ENCODE measurements around the gene GPR3. TPM values are rescaled to one million over a fixed set of nuclear protein-coding genes. Genes with fewer than 3 reads are reported as not detected.
A peak's percentile ranks its signal among the peaks of the same experiment; 100 is the strongest.

Gene GPR3
- total RNA-seq, 3 donors from 2014 or later: 0.14 TPM; not detected in 2

- no peak for ATAC-seq
- intact Hi-C loops (cut with DNase I, micrococcal nuclease): no loop called here
- Histone ChIP-seq H3K4me1 (ENCODE audit: low read depth) (no peaks in the 10 kb centered on the region), H3K4me3 (no peak overlapping the region), H3K36me3 (ENCODE audit: low read depth) (no peaks in the 10 kb centered on the region), H3K9me3 (no peaks in the 10 kb centered on the region)
- TF ChIP-seq CTCF (IDR thresholded peaks at IDR 0.05): no peak
- no peak for DNase-seq
Measured at GRCh38 chr1:27379564-27380122, 12.8 kb upstream of the GPR3 start.

GRCh38 chr1:27380224-27380623 is 12.2 kb upstream of the GPR3 start:
- ATAC-seq: no peak
- no peaks in the 10 kb centered on the region for H3K9me3 ChIP-seq
- TF ChIP-seq CTCF (IDR thresholded peaks at IDR 0.05): no peak
- DNase-seq: no peak
- H3K36me3 ChIP-seq (ENCODE audit: low read depth): no peaks in the 10 kb centered on the region
- intact Hi-C loops (cut with DNase I, micrococcal nuclease): no loop called here
- no peak overlapping the region for H3K4me3 ChIP-seq
- H3K4me1 ChIP-seq (ENCODE audit: low read depth): no peaks in the 10 kb centered on the region

DNA sequence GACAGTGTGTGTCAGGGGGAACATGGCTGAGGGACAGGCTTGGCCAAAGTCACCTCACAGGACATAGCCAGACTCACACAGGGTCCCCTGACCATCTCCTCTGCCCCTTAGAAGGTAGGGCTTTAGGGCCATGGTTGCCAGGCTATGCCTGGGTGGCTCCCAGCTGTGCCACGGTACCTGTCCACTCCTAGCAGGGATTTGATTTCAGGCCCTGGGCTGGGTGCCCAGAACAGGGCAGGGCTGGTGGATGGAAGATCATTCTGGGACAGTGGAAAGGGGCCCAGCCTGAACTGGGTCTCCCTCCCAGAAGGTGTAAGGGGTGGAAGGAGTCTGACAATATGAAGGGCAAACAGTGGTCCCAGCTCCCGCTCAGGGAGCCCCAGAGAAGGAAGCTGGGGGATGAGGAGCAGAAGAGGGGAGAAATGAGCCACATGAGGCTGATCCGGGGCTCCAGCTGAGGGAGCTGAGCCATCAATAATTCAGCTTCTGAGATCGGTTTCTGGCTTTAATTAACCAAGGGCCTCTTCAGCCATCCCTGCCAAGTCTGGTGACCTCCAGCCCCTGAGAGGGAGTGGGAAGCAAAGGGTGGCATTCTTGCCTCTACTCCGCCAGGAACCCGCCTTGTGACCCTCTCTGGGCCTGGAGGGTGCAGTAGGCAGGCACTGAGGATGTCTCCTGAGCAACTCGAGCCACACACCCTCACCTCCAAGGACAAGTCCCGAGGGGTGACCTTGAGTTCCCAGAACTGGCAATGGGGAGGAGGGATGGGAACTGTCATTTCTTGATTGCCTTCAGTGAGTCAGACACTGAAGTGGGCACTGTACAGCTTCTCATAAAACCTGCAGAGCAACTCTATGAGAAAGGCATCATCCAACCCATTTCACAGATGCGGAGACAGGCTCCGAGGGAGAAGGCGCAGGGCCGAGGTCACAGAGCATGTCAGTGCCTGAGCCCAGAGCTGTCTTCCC is 11.4 kb upstream of the GPR3 start:
- intact Hi-C loops (cut with DNase I, micrococcal nuclease): no loop called here
- Histone ChIP-seq H3K4me1 (ENCODE audit: low read depth) (no peaks in the 10 kb centered on the region), H3K36me3 (ENCODE audit: low read depth) (no peaks in the 10 kb centered on the region), H3K9me3 (no peaks in the 10 kb centered on the region), H3K4me3 (no peak overlapping the region)
- no peak for DNase-seq
- peak; percentile 37 for ATAC-seq
- TF ChIP-seq CTCF (IDR thresholded peaks at IDR 0.05): no peak

DNA sequence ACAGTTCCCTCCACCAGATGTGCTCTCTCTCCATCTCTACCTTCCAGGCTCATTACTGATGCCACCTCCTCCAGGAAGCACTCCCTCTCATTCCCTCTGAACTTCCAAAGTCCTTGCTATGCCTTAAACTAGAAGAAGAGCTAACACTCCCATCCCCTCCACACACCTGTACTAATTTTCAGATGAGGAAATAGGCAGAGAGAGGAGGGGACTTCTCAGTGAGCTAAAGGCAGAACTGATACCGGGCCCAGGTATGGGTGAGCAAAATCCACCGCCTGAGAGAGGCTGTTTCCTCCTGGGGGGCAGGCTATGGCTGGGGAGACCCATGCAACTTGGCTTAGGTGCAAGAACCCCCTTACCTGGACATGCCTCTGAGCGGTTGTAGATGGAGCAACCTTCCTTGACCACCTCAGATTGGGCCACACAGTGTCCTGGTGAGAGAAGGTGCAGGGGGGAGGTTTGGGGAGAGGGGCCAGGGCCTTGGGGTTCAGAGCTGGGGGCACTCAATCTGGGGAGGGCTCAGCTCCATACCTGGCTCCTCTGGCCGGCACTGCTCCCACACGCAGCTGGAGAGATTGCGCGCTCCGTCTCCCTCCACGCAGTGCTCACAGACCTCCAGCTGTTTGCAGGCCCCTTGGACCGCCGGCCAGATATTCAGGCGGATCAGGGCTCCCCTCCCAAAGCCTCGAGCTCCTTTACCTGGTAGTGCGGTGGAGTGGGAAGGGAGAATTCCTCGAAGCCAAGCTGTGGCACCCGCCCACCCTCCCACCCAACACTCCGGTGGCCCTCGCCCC is 10.3 kb upstream of the GPR3 start:
- Histone ChIP-seq H3K4me1 (ENCODE audit: low read depth) (no peaks in the 10 kb centered on the region), H3K36me3 (ENCODE audit: low read depth) (no peaks in the 10 kb centered on the region), H3K4me3 (no peak overlapping the region), H3K9me3 (no peaks in the 10 kb centered on the region)
- TF ChIP-seq CTCF (IDR thresholded peaks at IDR 0.05): no peak
- ATAC-seq (no peak), DNase-seq (no peak)
- intact Hi-C loops (cut with DNase I, micrococcal nuclease): no loop called here

DNA sequence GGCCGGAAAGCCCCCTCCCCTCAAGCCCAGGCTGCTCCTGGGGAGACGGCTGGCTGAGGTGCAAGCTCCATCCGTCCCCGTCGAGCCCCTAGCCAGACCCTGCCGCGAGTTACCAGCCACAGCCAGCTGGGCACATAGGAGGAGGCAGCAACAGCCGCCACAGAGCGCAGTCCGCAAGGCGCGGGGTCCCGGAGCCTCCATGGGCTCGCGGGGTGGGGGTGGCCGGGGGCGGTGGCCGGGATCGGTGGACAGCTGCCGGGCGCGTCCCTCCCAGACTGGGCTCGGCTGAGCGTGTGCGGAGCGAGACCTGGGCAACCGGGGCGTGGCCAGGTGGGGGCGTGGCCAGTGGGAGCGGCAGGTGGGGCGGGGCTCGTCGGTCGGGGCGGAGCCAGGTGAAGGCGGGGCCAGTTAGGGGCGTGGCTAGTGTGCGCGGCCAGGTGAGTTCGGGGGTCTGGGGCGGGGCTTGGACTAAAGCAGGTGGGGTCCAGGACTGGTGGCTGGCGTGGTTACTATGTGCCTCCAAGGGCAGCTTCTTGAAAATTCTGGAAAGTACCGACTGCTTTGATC is 9.3 kb upstream of the GPR3 start, which contains the start of gene CD164L2:
Gene CD164L2 (minus strand): TSS at position 295 of the 567 bp plus-strand sequence. CDS start 94 bp downstream, at position 201.
- peak; percentile 86 to 91 (median 89) for DNase-seq
- intact Hi-C loops (cut with DNase I, micrococcal nuclease): no loop called here
- H3K4me3 ChIP-seq: no peak within 1 kb of the TSS

More for the DNA sequence above, 9.3 kb upstream of the GPR3 start, which contains the start of gene CD164L2:
- peak; percentile 97 for ATAC-seq
- TF ChIP-seq CTCF (IDR thresholded peaks at IDR 0.05): no peak
- Histone ChIP-seq H3K9me3 (no peaks in the 10 kb centered on the region), H3K4me1 (ENCODE audit: low read depth) (no peaks in the 10 kb centered on the region), H3K36me3 (ENCODE audit: low read depth) (no peaks in the 10 kb centered on the region)

Measured in mucosa of descending colon (tissue), 3 donors.